H1 (cell line): ENCODE measurements around the gene SEC14L5.

Experiments
- CHD2 ChIP-seq: IDR thresholded peaks from 2 replicates; pipeline ENCODE4 v1.6.1; 2012; ENCODE audit warnings: low read length, improper control_type of control experiment
- EP300 ChIP-seq, 2 experiments: IDR thresholded peaks; 1 replicate in 1 of 2; 2 replicates in 1 of 2; pipeline ENCODE4 v1.6.1; 2011 to 2012; ENCODE audit warnings: low read depth in 2 of 2, low read length in 2 of 2, mild to moderate bottlenecking in 2 of 2, borderline replicate concordance in 1 of 2, inconsistent platforms in 1 of 2, moderate library complexity in 1 of 2
- GABPA ChIP-seq: IDR thresholded peaks from 2 replicates; pipeline ENCODE4 v1.6.1; 2011; ENCODE audit warnings: mild to moderate bottlenecking, low read length, moderate library complexity, borderline replicate concordance; ENCODE audit not compliant: insufficient read depth
- NRF1 ChIP-seq: IDR thresholded peaks from 2 replicates; pipeline ENCODE4 v1.6.1; 2011; ENCODE audit warnings: mild to moderate bottlenecking, low read depth, low read length, improper control_type of control experiment
- POLR2A ChIP-seq, 2 experiments: IDR thresholded peaks; 1 replicate in 1 of 2; 2 replicates in 1 of 2; pipeline ENCODE4 v1.6.1; 2011; ENCODE audit warnings: low read depth in 2 of 2, low read length in 2 of 2, mild to moderate bottlenecking in 2 of 2; ENCODE audit errors: control extremely low read depth in 1 of 2
- RFX5 ChIP-seq: IDR thresholded peaks from 2 replicates; pipeline ENCODE4 v1.6.1; 2011; ENCODE audit warnings: low read depth, low read length, improper control_type of control experiment, borderline replicate concordance
- RXRA ChIP-seq: IDR thresholded peaks from 2 replicates; pipeline ENCODE4 v1.6.1; 2011; ENCODE audit warnings: low read depth, mild to moderate bottlenecking, low read length, moderate library complexity; ENCODE audit not compliant: insufficient read depth
- SP4 ChIP-seq: IDR thresholded peaks from 2 replicates; pipeline ENCODE4 v1.6.1; 2012; ENCODE audit warnings: low read length, inconsistent platforms
- TCF12 ChIP-seq: IDR thresholded peaks from 2 replicates; pipeline ENCODE4 v1.6.1; 2011; ENCODE audit warnings: low read depth, mild to moderate bottlenecking, low read length
- TF ChIP-seq, protein P1 (sequence below), 3 experiments: IDR thresholded peaks; 1 replicate in 2 of 3; 2 replicates in 1 of 3; pipeline versions ENCODE4 v1.5.1 to v1.6.1; 2011; ENCODE audit warnings: low read length in 3 of 3, mild to moderate bottlenecking in 3 of 3, inconsistent platforms in 2 of 3, low read depth in 1 of 3, moderate library complexity in 1 of 3; ENCODE audit not compliant: insufficient read depth in 1 of 3; ENCODE audit errors: control extremely low read depth in 1 of 3
- TF ChIP-seq, protein P2 (sequence below): IDR thresholded peaks from 2 replicates; pipeline ENCODE4 v1.6.1; 2011; ENCODE audit warnings: low read length, improper control_type of control experiment

DNA sequence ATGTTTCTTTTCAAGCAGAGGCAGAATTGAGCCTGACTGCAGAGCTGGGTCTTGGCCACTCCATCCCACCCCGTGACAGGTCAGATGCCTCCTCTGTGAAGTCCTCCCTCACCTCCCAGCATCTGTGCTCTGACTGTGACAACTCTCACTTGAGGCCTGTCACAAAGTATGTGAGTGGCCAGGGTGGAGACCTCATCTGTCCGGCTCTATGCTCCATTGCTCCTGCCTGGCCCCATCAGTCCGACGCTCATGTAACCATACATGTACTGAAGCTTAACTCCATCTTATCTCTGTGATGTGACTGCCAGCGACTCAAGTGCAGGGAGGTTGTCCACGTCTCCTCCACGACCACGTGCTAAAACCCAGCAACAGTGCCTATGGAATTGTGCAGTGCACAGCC lies 24.7 kb upstream of the SEC14L5 start:
- TF ChIP-seq, protein P1, sequence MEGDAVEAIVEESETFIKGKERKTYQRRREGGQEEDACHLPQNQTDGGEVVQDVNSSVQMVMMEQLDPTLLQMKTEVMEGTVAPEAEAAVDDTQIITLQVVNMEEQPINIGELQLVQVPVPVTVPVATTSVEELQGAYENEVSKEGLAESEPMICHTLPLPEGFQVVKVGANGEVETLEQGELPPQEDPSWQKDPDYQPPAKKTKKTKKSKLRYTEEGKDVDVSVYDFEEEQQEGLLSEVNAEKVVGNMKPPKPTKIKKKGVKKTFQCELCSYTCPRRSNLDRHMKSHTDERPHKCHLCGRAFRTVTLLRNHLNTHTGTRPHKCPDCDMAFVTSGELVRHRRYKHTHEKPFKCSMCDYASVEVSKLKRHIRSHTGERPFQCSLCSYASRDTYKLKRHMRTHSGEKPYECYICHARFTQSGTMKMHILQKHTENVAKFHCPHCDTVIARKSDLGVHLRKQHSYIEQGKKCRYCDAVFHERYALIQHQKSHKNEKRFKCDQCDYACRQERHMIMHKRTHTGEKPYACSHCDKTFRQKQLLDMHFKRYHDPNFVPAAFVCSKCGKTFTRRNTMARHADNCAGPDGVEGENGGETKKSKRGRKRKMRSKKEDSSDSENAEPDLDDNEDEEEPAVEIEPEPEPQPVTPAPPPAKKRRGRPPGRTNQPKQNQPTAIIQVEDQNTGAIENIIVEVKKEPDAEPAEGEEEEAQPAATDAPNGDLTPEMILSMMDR (IDR thresholded peaks at IDR 0.05; ENCODE audit: control extremely low read depth in 1 of 3, insufficient read depth in 1 of 3, low read depth in 1 of 3, low read length in 3 of 3), result no peak
- no peak for TF ChIP-seq POLR2A (IDR thresholded peaks at IDR 0.05; ENCODE audit: control extremely low read depth in 1 of 2, low read depth in 2 of 2, low read length in 2 of 2)
- TF ChIP-seq, protein P2, sequence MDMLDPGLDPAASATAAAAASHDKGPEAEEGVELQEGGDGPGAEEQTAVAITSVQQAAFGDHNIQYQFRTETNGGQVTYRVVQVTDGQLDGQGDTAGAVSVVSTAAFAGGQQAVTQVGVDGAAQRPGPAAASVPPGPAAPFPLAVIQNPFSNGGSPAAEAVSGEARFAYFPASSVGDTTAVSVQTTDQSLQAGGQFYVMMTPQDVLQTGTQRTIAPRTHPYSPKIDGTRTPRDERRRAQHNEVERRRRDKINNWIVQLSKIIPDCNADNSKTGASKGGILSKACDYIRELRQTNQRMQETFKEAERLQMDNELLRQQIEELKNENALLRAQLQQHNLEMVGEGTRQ, result no peak
- TF ChIP-seq SP4, result no peak
- TF ChIP-seq GABPA, result no peak
- no peak for TF ChIP-seq RFX5
- TF ChIP-seq EP300 (IDR thresholded peaks at IDR 0.05; ENCODE audit: borderline replicate concordance in 1 of 2, low read depth in 2 of 2, low read length in 2 of 2), result no peak
- no peak for TF ChIP-seq TCF12
- TF ChIP-seq RXRA, result no peak
- TF ChIP-seq CHD2, result no peak
- TF ChIP-seq NRF1, result no peak
